ENCODE measurements around the gene ANXA4. TPM values are rescaled to one million over a fixed set of nuclear protein-coding genes. Genes with fewer than 3 reads are reported as not detected.
"Not testable (repeated sequence)": the region's sequence is repeated elsewhere in the genome, so short reads cannot be mapped to it uniquely, and the experiment has no call there.

ANXA4 gene
- total RNA-seq, 1 donor from 2014 or later = 45.1 TPM

- peak within 1 kb of the TSS; percentile 93 for H3K4me3 Mint-ChIP-seq
- H3K9me3 Mint-ChIP-seq = no peaks in the 10 kb centered on the region
- no peaks in the 10 kb centered on the region for H3K27me3 Mint-ChIP-seq (ENCODE audit: low read depth)
- TF ChIP-seq CTCF (IDR thresholded peaks at IDR 0.05; ENCODE audit: unreplicated experiment) = no peak
- H3K4me1 Mint-ChIP-seq = peaks cover 27% of the 10 kb centered on the region
- DNase-seq (ENCODE audit: low spot score in 2 of 2, unreplicated experiment in 2 of 2) = peak; percentile 98 to 100
- H3K27ac Mint-ChIP-seq = peak within 1 kb of the TSS; percentile 98
- peaks cover 3% of the 10 kb centered on the region for H3K36me3 Mint-ChIP-seq
These were observed 87.5 kb downstream of the ANXA4 start, which contains the start of gene GMCL1 for GRCh38 chr2:69829256-69830044. GMCL1 (plus strand) TSS chr2:69829660; CDS start chr2:69829893, 233 bp downstream.

GRCh38 chr2:69830045-69830905 is 88.3 kb downstream of the ANXA4 start:
- H3K36me3 Mint-ChIP-seq = peaks cover 4% of the 10 kb centered on the region
- peak overlapping the region; percentile 93 for H3K4me3 Mint-ChIP-seq
- H3K9me3 Mint-ChIP-seq = no peaks in the 10 kb centered on the region
- DNase-seq (ENCODE audit: low spot score in 2 of 2, unreplicated experiment in 2 of 2) = peak in 1 of 2 experiments; percentile 63
- TF ChIP-seq CTCF (IDR thresholded peaks at IDR 0.05; ENCODE audit: unreplicated experiment) = no peak
- peaks cover 30% of the 10 kb centered on the region for H3K4me1 Mint-ChIP-seq
- H3K27me3 Mint-ChIP-seq (ENCODE audit: low read depth) = no peaks in the 10 kb centered on the region
- peak overlapping the region; percentile 98 for H3K27ac Mint-ChIP-seq

GRCh38 chr2:69830906-69831241 is 88.9 kb downstream of the ANXA4 start:
- not testable (repeated sequence) for H3K27me3 Mint-ChIP-seq (ENCODE audit: low read depth); H3K36me3 Mint-ChIP-seq; H3K9me3 Mint-ChIP-seq; DNase-seq (ENCODE audit: low spot score in 2 of 2, unreplicated experiment in 2 of 2)
- Mint-ChIP-seq H3K4me1 (peaks cover 30% of the 10 kb centered on the region), H3K27ac (peak overlapping the region; percentile 67), H3K4me3 (peak overlapping the region; percentile 93)

- DNase-seq (ENCODE audit: low spot score in 2 of 2, unreplicated experiment in 2 of 2) = no peak
- Mint-ChIP-seq H3K36me3 (peaks cover 4% of the 10 kb centered on the region), H3K4me1 (peaks cover 30% of the 10 kb centered on the region), H3K27me3 (ENCODE audit: low read depth) (no peaks in the 10 kb centered on the region), H3K27ac (no peak overlapping the region), H3K4me3 (peak overlapping the region; percentile 27), H3K9me3 (no peaks in the 10 kb centered on the region)
- no peak for TF ChIP-seq CTCF (IDR thresholded peaks at IDR 0.05; ENCODE audit: unreplicated experiment)
These were observed 89.5 kb downstream of the ANXA4 start for GRCh38 chr2:69831354-69831905.

GRCh38 chr2:69833752-69834151 is 91.8 kb downstream of the ANXA4 start:
- peaks cover 6% of the 10 kb centered on the region for H3K36me3 Mint-ChIP-seq
- no peaks in the 10 kb centered on the region for H3K9me3 Mint-ChIP-seq
- no peak for TF ChIP-seq CTCF (IDR thresholded peaks at IDR 0.05; ENCODE audit: unreplicated experiment)
- no peaks in the 10 kb centered on the region for H3K27me3 Mint-ChIP-seq (ENCODE audit: low read depth)
- H3K4me1 Mint-ChIP-seq = peaks cover 26% of the 10 kb centered on the region
- no peak overlapping the region for H3K27ac Mint-ChIP-seq
- H3K4me3 Mint-ChIP-seq = no peak overlapping the region
- no peak for DNase-seq (ENCODE audit: low spot score in 2 of 2, unreplicated experiment in 2 of 2)

Measured in mesothelial cell of epicardium (in vitro differentiated cells).